Measurements from ENCODE around the gene PGP. TPM values are rescaled to one million over a fixed set of nuclear protein-coding genes. Genes with fewer than 3 reads are reported as not detected.

Gene PGP
- total and polyA plus RNA-seq, 8 donors: 7.1 to 24.4 (median 9.3) TPM

GRCh38 chr16:2190659-2191445 is 23.8 kb downstream of the PGP start:
- ATAC-seq (no peak), DNase-seq (no peak)
- H3K4me3 ChIP-seq: no peak overlapping the region

DNA sequence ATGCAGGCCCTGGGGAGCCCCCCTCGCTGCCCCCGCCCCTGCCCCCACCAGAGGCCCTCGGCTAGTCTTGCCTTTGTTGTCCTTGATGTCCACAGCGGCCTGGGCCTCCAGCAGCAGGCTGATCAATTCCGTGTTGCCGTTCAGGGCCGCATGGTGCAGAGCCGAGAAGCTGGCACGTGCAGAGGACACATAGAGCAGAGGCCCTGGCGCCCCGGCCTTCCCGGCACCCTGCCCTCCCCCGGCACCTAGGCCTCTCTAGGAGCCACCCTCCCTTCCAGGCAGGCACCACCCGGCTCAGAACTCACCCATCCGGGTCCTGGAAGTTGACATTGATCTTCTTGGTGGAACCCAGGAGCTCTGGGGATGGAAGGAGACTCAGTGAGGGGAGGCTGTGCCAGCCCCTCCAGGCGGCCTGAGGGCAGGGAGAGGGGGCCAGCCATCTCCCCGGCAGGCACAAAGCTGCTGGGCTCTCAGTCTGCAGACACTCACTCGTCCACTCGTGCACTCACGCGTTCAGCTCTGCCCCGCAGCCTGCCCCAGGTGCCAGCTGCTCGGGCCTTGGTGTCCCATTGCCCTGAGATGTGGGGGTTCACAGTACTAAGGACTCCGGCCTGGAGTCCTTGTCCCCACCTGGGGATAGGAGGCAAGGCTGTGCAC is 24.5 kb downstream of the PGP start:
- intact Hi-C loops (cut with DNase I): no loop called here

More at GRCh38 chr16:2190659-2191445, 23.8 kb downstream of the PGP start:
- Histone ChIP-seq H3K9me3 (no peaks in the 10 kb centered on the region), H3K27ac (no peak overlapping the region), H3K4me1 (peaks cover 0 to 13% of the 10 kb centered on the region in 2 donors), H3K27me3 (peaks cover 16 to 26% of the 10 kb centered on the region in 2 donors), H3K36me3 (no peaks in the 10 kb centered on the region)
- intact Hi-C loops (cut with DNase I): no loop called here
- TF ChIP-seq, protein P1, sequence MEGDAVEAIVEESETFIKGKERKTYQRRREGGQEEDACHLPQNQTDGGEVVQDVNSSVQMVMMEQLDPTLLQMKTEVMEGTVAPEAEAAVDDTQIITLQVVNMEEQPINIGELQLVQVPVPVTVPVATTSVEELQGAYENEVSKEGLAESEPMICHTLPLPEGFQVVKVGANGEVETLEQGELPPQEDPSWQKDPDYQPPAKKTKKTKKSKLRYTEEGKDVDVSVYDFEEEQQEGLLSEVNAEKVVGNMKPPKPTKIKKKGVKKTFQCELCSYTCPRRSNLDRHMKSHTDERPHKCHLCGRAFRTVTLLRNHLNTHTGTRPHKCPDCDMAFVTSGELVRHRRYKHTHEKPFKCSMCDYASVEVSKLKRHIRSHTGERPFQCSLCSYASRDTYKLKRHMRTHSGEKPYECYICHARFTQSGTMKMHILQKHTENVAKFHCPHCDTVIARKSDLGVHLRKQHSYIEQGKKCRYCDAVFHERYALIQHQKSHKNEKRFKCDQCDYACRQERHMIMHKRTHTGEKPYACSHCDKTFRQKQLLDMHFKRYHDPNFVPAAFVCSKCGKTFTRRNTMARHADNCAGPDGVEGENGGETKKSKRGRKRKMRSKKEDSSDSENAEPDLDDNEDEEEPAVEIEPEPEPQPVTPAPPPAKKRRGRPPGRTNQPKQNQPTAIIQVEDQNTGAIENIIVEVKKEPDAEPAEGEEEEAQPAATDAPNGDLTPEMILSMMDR (IDR thresholded peaks at IDR 0.05): no peak

DNA sequence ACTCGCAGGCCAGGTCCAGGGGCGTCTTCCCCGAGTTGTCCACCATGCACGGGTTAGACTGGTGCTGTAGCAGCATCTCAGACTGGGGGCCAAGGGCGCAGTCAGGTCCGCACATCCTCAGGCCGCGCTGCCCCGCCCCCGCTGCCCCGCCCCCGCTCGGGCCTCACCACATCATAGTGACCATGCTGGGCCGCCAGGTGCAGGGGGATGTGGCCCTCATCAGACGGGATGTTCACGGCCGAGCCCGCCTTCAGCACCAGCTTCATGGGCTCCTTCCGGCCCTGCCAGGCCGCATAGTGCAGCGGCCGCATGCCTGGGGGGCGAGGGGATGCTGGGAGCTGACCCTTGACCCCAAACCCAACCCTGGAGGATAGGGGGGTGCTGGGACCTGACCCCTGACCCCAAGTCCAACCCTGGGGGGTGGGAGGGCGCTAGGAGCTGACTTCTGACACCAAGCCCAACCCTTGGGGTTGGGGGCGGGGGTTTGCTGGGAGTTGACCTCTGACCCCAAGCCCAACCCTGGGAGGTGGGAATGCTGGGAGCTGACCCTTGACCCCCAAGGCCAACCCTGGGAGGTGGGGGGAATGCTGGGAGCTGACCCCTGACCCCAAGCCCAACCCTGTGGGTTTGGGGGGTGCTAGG is 25.3 kb downstream of the PGP start:
- intact Hi-C loops (cut with DNase I): no loop called here
- TF ChIP-seq, protein P1 (IDR thresholded peaks at IDR 0.05): no peak
- no peak for DNase-seq
- H3K27me3 ChIP-seq: peaks cover 1 to 12% of the 10 kb centered on the region in 2 donors
- no peak for ATAC-seq
- no peak overlapping the region for H3K27ac ChIP-seq
- no peaks in the 10 kb centered on the region for H3K36me3 ChIP-seq
- H3K4me1 ChIP-seq: no peaks in the 10 kb centered on the region
- H3K4me3 ChIP-seq: no peak overlapping the region
- H3K9me3 ChIP-seq: no peaks in the 10 kb centered on the region

More for the DNA sequence above, 24.5 kb downstream of the PGP start:
- H3K27ac ChIP-seq: no peak overlapping the region
- no peaks in the 10 kb centered on the region for H3K9me3 ChIP-seq
- H3K36me3 ChIP-seq: no peaks in the 10 kb centered on the region
- ATAC-seq (no peak), DNase-seq (no peak)
- H3K27me3 ChIP-seq: peaks cover 9 to 19% of the 10 kb centered on the region in 2 donors
- no peak overlapping the region for H3K4me3 ChIP-seq
- TF ChIP-seq, protein P1 (IDR thresholded peaks at IDR 0.05): no peak
- H3K4me1 ChIP-seq: peaks cover 0 to 6% of the 10 kb centered on the region in 2 donors

GRCh38 chr16:2188395-2188794 is 26.2 kb downstream of the PGP start:
- Histone ChIP-seq H3K4me1 (no peaks in the 10 kb centered on the region), H3K27me3 (peaks cover 0 to 2% of the 10 kb centered on the region in 2 donors)

More at GRCh38 chr16:2188395-2188794, 26.2 kb downstream of the PGP start:
- Histone ChIP-seq H3K9me3 (no peaks in the 10 kb centered on the region), H3K36me3 (no peaks in the 10 kb centered on the region), H3K4me3 (no peak overlapping the region), H3K27ac (no peak overlapping the region)
- ATAC-seq: no peak
- DNase-seq: no peak
- TF ChIP-seq, protein P1 (IDR thresholded peaks at IDR 0.05): no peak
- intact Hi-C loops (cut with DNase I): no loop called here
